ENCODE results near the gene BRF1. TPM values are rescaled to one million over a fixed set of nuclear protein-coding genes. Genes with fewer than 3 reads are reported as not detected.
"Not testable (repeated sequence)": the region's sequence is repeated elsewhere in the genome, so short reads cannot be mapped to it uniquely, and the experiment has no call there.

The BRF1 gene
- total RNA-seq, 1 experiment from 2014 or later = 12.6 TPM

DNA sequence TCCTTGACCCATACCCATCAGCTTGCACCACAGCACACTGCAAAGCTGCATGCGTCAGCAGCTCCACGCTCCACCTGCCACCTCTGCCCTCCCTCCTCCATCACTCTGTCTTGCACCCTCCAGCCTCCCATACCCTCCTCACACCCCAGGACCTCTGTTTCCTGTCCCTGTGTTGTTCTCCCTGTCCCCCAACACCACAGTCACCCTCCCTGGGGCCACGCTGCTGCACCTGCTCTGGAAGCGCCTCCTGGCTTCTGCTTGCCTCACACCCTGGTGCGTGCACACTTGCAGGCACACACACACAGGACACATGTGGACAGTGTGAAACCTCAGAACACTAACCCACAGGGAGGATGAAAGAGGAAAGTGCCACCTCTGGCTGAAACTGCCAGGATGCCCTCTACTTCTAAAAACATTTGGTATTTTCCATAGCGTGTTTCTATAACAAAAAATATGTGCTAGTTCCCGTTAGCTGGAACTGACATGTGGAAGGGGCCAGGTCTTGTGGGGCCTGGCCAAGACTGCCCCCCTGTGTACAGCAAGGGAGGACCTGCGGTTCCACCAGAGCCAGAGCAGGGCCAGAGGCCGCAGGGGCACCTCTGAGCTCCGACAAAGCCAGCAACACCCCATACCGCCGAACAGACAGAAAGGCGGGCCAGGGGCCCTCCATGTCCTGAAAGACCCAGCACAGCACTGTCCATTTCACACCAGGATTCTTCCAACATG is 10.0 kb downstream of the BRF1 start:
- no peak for DNase-seq (ENCODE audit: low spot score)

DNA sequence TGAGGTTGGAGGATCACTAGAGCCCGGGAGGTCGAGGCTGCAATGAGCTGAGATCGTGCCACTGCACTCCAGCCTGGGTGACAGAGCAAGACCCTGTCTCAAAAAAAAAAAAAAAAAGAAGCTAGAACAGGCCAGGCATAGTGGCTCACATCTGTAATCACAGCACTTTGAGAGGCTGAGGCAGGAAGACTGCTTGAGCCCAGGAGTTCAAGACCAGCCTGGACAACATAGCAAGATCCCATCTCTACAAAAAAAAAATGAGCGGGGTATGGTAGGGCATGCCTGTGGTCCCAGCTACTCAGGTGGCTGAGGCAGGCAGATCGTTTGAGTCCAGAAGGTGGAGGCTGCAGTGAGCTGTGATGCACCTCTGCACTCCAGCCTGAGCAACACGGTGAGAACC is 11.9 kb downstream of the BRF1 start:
- not testable (repeated sequence) for DNase-seq (ENCODE audit: low spot score)

DNA sequence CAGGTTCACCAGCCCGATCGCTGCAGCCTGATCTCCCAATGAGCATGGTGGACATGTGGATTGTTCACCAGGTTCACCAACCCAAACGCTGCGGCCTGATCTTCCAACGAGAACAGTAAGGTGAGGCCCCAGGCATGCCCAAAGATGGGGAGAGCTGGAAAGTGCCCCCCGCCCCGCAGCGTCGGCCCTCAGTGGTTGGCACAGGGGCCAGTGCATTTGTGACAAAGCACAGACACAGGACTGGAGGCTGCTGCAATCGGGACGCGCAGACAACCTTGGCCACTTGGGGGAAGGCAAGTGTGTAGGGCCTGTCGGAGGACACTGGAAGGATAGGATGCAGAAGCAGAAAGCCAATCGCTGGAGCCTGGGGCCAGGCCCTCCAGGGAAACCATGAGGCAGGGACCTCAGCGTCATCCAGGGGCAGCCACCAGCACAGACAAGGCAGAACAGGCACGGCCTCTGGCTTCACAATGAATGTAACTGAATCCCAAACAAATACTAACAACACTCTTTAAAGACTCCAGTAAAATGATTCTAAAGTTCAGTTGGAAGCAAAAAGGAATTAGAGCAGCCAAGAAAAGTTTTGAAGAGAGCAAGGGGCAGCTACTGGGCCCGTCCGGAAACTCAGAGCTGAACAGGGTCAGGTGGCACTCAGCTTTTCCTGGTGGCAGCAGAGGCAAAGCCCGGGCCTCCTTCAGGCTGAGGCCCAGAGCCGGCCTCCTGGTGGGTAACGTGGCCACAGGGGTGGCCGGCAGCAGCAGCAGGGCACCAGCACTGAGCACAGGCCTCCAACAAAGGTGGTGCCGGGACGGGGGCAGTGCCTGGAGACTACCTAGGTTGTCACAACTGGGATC is 13.3 kb downstream of the BRF1 start:
- no peak for DNase-seq (ENCODE audit: low spot score)

DNA sequence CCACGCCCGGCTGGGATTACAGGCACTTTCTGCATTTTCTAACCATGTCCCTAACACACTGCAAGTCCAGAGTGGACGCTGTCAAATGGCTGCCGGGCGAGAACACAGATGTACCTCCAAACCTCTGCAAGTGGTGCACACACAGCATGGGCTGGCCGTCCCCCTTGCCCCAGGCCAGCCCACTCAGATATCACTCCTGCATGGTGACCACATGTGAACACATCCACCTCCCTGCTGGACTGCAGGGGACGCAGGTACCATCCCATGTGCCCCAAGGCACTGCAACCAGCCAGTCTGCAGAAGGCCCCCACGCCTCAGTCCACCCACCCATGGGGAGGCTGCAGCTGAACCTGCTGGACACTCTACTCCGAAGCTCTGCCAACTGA is 14.0 kb downstream of the BRF1 start:
- no peak for DNase-seq (ENCODE audit: low spot score)

DNA sequence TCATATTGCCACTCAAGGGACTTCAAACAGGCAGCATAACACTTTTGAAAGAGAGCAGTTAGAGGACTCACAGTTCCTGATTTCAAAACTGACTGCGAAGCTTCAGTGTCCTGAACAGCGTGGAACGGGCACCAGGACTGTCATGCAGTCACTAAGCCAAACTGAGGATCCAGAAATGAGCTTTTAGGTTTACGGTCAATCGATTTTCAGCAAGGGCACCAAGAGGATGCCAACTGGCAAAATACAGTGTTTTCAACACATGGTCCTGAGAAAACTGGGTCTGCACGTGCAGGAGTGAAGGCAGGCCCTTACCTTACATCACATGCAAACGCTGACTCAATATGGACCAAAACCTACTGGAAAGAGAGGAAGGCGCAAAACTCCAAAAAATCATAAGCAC is 15.6 kb downstream of the BRF1 start:
- no peak for DNase-seq (ENCODE audit: low spot score)

DNA sequence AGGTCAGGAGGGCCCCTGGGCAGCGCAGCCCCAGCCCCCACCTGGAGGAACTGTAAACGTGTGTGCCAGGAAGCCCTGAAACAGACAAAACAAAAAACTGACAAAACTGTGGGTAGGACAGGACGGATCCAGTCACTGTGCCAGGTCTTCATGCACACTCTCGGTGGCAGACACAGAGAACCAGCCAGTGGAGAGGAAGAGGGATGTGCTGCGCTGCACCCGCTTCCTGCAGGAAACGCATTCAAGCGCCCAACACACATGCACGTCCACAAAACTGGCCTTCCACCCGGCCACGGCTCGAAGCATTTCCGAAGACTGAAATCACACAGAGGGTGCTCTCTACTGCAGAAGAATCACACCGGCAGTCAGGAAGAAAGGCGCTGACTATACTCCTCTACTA is 16.9 kb downstream of the BRF1 start:
- no peak for DNase-seq (ENCODE audit: low spot score)

DNA sequence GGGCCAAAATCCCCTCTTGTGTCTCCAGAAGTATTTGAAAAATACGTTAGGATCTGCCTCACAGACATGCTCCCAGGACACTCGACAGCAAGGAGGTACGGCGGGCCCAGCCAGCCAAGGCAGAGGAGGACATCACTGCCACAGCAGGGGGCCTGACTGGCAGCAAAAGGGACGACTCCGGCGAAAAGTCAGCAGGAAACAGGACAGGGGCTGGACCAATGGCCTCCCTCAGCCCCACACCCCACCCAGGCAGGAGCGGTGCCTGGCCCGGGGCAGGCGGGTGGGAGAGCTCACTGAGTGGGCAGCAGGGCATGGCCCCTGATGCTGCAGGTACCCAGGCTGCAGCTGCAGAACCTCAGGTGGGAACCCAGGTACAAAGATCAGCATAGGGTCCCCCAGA is 17.8 kb downstream of the BRF1 start:
- no peak for DNase-seq (ENCODE audit: low spot score)

DNA sequence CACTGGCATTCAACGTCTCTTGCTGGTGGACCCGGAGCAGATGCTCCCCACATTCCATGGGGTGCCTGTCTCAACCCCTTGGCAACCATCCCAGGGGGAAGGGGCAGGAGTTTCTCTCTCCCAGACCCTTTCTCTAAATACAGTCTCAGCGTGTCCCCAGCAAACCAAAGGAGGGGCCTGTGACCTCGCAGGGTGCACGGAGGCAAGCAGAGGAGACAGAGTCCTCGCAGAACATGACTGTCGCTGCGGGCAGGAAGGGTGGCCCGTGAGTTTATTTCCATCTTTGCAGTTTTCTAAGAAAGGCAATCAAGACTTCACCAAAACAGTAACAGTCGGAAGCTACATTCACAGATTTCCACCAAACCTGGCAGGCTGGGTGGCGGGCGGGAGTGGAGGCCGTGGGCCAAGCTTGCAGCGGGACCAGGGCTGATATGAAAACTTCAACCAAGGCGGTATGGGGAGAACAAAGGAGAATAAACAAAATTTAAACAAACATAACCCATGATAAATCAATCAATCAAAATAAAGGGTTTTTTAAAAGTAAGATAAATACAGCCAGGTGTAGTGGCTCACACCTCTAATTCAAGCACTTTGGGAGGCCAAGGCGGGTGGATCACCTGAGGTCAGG is 18.6 kb downstream of the BRF1 start:
- DNase-seq (ENCODE audit: low spot score) = no peak

DNA sequence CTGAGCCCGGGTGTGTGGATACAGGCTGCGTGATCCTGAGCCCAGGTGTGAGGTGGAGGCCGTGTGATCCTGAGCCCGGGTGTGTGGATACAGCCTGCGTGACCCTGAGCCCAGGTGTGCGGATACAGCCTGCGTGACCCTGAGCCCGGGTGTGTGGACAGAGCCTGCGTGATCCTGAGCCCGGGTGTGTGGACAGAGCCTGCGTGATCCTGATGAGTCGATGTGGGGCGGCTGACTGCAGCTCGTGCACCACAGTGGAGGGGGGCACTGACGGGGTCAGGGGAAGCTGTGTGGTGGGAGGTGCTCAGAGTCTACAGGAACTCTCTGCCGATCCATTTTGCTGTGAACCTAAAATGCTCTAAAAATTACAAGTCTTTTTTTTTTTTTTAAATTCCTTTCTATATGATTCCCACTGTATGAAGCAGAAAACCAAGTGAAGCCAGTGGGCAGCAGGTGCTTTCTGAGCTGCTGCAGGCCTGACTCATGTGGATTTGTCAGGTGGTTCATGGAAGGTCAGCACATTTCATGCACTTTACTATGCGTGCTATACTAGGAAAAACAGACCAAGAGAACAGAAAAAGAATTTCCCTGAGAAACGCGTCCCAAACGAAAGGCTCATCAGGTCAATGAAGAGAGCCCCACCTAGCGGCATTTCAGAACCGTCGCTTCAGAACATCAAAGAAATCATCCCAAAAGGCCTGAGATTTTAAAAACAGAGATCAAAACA is 19.3 kb downstream of the BRF1 start:
- no peak for DNase-seq (ENCODE audit: low spot score)

DNA sequence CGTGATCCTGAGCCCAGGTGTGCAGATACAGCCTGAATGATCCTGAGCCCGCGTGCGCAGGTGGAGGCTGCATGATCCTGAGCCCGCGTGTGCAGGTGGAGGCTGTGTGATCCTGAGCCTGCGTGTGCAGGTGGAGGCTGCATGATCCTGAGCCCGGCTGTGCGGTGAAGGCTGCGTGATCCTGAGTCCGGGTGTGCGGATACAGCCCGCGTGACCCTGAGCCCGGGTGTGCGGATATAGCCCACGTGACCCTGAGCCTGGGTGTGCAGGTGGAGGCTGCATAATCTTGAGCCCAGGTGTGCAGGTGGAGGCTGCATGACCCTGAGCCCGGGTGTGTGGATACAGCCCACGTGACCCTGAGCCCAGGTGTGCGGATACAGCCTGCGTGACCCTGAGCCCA is 20.3 kb downstream of the BRF1 start:
- no peak for DNase-seq (ENCODE audit: low spot score)

DNA sequence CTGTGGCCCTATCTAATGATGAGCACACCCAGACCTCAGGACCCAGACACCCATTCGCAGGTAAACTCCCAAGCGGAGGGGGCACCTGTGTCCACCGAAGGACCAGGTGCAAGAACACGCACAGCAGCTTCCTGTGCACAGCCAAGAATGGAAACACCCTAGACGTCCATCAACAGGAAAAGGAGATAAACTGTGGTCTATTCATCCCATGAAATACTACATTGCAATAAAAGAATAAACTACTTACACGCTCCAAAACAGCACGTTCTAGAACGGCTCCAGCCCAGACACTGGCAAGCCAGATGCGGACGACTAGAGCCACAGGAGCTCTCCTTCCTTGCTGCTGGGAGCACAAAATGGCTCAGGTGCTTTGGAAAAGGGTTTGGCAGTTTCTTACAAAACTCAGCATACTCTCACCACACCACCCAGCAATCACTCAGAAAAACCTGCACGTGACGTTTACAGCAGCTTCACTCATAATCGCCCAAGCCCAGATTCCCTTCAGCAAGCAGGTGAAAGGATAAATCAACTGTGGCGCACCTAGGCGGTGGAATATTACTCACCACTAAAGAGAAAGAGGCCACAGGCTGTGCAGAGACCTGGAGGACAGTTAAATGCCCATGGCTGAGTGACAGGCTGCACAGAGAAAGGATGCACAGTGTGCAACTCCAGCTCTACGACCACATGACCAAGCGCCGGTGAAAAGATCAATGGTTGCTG is 21.0 kb downstream of the BRF1 start:
- no peak for DNase-seq (ENCODE audit: low spot score)

DNA sequence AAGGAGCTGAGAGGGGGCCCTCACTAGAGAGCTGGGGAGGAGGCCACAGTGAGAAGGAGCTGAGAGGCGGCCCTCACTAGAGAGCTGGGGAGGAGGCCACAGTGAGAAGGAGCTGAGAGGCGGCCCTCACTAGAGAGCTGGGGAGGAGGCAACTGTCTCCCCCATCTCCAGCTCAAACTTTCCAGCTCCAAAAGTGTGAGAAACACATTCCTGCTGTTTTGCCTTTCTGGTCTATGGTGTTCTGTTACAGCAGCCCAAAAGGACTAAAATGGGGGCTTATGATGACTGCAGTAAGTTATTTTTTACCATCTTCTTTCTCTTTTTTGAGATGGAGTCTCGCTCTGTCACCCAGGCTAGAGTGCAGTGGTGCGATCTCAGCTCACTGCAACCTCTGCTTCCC is 23.4 kb downstream of the BRF1 start:
- not testable (repeated sequence) for DNase-seq (ENCODE audit: low spot score)

DNA sequence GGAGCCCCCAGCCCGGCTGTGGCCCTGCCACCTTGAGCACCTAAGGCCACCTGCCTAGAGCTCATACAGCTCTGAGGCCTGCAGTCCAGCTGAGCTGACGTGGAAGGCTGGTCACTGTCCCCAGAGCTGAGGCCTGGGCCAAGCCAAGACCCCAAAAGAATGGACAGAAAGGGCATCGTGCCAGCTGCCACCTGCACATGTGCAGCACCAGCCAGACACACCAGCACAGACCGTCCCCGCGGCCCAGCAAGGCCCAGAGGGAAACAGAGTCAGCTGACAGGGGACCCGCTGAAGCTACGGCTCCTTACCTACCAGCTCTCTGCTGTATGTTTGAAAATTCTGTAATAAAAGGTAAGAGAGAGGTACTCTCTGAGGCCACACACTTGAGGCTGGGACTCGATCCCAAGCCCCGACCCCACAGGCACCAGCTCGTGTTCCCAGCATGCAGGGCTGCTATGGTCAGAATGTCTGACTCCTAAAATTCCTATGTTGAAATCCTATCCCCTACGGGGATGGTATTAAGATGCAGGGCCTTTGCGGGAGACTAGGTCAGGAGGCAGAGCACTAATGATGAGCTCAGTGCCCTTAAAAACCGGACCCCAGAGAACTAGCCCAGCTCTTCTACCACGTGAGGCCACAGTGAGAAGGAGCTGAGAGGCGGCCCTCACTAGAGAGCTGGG is 25.4 kb downstream of the BRF1 start:
- no peak for DNase-seq (ENCODE audit: low spot score)

DNA sequence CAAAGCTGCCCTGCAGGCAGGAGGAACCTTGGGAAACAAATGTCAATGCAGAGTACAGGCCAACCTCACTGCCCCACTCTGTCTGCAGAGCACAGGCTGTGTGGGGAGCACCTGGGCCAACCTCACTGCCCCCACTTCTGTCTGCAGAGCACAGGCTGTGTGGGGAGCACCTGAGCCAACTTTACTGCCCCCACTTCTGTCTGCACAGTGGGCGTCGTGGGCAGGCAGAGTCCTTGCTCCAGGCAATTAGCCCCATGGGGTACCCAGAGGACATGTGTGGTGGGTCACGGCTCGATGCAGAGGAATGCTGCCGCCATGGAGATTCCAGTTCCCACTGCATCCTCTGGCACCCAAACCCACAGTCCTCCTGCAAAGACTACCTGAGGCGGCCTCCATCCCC is 26.2 kb downstream of the BRF1 start:
- no peak for DNase-seq (ENCODE audit: low spot score)

DNA sequence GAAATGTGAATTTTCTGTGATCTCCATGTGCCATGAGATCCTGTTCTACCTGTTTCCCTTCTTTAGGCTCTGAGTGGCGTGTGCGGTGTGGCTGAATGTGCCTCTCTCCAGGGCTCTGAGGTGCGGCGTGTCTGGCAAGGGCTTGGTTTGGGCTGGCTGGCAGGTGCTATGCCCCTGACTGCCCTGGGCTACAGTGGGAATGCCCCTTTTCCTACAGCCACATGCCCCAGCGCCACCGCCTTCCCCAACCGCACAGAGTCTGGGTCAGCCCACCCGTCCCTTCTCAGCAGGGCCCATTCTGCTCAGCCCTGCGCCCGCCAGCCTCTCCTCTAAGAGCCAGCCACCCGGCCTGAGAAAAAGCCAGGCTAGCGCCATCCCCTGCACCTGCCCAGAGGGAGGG is 27.7 kb downstream of the BRF1 start:
- DNase-seq (ENCODE audit: low spot score) = no peak

DNA sequence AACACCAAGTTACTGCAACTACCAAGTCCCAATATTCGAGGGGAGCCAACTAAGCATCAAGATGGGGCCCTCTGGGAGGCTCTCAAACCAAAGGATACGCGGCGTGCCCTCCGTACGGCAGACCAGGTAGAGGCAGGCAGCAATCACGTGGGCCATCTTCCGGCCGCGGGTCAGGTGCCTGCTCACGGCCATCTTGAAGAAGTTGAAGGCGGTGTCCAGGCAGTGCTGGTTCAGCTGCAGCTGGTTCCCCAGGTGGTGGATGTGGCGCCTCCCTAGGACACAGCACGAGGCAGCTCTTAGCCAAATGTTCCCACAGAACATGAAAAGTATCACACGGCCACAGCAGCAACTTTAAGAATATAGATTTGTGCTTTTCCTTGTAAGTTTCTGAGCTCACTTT is 28.2 kb downstream of the BRF1 start:
- no peak for DNase-seq (ENCODE audit: low spot score)

DNA sequence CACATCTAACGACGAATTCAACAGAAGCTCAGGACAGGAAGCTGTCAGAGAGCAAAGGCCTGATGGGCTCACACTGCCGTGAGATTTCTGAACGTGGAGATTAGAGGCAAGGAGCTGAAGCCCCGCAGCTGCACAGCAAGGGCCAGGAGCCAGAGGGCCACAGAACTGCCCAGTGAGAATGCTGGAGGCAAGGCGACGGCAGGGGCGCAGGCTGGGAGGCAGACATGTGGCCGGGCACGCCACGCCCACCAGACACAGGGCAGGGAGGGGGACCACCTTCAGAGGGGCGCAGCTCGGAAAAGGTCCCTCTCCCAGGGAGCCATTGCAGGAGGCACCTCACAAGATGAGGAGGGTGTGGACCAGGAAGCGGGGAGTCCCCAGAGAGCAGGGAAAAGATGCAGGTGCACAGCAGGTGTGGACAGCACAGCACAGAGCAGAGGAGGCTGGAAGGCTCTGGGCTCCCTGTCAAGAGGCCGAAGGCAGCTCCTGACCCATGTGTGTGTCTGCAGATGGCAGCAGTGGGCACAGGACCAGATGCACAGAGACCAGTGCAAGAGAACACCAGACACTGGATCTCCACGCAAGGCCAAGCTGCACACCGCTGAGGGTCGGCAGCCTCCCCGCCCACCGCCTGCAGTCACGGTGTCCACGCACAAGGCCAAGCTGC is 29.4 kb downstream of the BRF1 start:
- DNase-seq (ENCODE audit: low spot score) = no peak

DNA sequence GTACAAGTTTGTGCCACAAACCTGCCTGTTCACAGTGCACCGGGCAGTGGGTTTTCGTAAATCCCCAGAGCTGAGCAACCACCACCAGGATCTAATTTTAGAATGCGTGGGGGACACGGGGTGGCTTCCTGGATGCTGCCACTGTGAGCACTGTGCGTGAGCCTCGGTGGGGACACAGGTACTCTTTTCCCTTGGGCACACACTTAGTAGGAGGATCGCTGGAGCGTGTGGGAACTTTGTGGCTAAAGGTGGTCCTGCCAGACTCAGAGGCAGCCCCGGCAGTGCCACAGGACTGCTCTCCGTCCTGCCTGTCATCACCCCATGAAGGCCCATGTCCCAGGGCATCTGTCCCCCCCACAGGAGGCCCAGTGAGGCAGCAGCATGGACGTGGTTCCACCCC is 31.4 kb downstream of the BRF1 start:
- no peak for DNase-seq (ENCODE audit: low spot score)

DNA sequence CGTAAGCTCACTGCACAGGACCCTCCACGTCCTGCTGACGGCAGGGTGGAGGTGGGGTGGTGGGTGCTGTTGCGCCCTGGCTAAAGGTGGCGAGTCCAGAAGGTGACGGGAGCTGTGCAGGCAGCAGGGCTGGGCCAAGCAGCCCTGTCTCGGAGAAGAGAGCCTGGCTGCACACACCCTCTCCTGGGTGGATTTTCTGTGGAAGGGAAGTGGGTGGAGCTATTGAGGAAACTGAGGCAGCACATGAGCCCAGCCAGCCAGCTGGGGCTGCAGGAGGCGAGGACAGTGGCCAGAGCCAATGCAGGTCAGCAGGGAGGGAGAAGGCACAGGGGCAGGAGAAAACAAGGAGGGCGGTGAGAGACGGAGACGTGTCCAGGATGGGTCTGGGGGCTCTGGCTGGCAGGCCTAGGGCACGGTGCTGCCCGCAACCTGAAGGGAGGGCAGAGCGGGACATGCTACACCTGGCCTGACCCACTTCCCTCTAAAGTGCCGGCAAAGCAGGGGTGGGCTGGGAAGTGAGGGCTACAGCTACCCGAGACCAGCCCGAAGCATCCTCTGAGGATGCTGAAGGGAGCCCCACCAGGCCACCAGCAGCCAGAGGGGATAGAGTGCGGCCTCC is 32.0 kb downstream of the BRF1 start:
- no peak for DNase-seq (ENCODE audit: low spot score)
